Endometrial microvascular endothelial cells (primary cell): Measurements from ENCODE around the gene ARHGEF12. TPM values are rescaled to one million over a fixed set of nuclear protein-coding genes. Genes with fewer than 3 reads are reported as not detected.

Experiments used
- in situ Hi-C: cut with HindIII; loops from 2 replicates; pipeline ENCODE4 v1.10.0; 2017; ENCODE audit warnings: low sequenced_read_pairs, low pct_unique_long_range_greater_than_20kb; ENCODE audit errors: inconsistent ontology term
- total RNA-seq: library from RNA; depleted of rRNA; stranded (reverse); fragments of >200 nt; gene quantifications from one replicate; pipeline ENCODE4 v1.2.3, GENCODE V29; 2015; ENCODE audit errors: inconsistent ontology term

The ARHGEF12 gene
- total RNA-seq, 1 donor from 2014 or later, result 60.8 TPM

- in situ Hi-C loops, result no loop called here
Observed at GRCh38 chr11:120310870-120311269, 25.3 kb upstream of the ARHGEF12 start.

DNA sequence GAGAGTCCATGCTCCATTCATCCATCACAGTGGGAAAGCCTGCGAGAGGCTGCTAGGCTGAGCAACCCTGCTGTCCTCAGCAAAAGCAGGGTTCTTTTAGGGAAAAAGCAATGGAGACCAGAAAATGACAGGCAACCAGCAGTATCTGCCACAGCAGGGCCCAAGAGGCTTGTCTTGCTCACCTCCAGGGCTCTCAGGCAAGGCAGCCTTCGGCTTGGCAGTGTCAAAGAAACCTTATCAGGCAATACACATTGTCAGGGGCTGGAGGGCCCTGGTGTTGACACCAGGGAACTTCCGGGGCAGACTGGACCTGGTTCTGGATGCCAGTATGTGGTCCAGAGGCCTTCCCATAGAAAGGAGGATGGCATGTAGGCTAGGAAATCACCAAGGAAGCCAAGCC lies 21.4 kb upstream of the ARHGEF12 start:
- in situ Hi-C loops, result no loop called here

DNA sequence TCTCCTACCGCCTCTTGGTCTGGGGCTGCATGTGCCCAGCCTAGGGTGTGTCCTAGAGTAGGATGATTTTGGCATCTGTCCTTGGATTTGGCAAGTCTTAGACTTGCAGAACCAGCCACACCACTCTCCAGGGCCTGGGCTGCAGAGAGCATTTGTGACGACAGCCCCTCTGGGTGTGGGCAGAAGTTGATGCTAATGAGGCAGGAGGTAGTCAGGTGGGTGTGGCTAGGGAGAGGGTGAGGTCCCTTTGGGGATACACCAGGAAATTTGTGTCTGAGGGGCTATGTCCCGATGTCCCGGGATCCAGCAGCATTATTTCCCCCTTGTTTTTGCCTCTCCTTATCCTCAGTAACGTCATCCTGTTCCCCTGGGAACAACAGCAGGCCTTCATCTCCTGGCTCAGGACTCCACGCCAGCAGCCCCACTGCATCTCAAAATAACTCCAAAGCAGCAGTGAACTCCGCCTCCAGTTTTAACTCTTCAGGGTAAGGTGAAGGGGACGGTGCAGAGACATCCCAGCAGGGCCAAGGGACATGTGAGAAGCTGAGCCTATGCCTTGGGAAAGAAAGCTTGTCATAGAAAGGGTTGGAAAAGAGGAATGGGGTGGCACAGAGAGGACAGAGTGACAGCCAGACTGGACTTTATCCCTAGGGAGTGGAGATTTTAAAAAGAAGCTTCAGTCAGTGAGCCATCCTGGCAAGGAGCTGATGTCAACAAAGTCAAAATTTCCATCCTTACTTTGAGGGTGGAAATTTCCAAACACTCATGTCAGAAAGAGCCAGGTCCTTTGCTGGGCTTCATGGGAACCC lies 19.1 kb upstream of the ARHGEF12 start:
- in situ Hi-C loops, result no loop called here

GRCh38 chr11:120317689-120318480 lies 18.3 kb upstream of the ARHGEF12 start:
- in situ Hi-C loops, result no loop called here

GRCh38 chr11:120318906-120319305 lies 17.3 kb upstream of the ARHGEF12 start:
- in situ Hi-C loops, result no loop called here

DNA sequence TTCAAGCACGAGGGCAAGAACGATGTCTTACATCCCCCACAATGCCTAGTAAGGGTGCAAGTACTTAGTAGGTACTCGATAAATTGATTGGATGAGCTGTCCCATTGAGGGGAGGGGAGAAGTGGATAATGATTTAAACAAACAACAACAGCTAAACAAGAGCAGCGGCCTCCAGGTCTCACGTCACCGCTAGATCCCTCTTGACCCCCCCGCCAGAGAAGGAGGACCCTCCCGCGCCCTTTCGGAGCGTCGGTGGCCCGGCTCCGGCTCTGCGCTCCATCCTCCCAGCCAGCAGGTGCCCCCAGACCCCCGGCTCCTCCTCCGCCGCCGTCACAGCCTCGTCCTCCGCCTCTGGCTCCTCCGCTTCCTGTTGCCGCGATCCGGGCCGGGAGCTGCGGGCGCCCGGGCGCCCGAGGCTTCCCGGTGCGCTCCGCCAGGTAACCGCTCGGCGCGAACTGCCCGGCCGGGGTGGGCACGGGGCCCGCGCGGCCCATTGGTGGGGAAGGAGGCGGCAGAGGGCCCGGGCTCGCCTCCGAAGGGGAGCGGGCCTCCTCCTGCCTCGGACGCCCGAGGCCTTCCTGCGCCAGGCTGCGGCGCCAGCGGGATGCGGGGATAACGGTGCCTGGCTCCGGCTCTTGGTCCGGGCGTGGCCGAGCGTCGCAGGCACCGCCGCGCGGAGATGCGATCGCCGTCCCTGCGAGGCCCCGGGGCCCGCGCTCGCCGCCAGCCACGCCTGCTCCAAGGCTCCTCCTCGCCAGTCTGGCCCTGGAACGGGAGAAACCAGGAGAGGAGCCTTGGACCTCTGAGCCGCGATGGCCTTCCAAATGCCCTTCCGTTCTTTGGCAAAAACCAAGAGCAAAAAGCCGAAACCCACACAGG lies 11.0 kb upstream of the ARHGEF12 start, which contains the start of gene TLCD5:
TSS of gene TLCD5 (plus strand) at position 368 of the 879 bp plus-strand sequence. CDS start 2,143 bp downstream, outside the sequence.
- in situ Hi-C loops, result loop anchor here (25.0 kb wide), 1 partner anchor 162 kb away; no protein-coding TSS in a partner anchor

DNA sequence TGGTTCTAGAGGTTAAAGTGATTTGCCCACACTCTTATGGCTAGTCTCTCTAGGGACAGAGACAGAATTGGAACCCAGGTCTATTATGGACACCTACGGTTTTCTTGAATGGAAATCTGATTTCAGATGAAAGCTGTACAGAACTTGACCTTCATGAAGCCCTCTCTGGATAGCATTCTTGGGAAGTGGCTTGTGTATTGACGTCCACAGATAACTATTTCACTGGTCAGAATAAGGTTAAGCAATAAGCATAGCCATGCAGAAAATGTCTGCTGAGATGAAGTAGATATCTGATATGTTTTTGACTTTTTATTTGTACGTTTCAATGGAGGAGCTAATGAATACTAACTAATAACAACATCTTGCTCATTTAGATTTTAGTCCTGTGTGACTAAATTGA lies 10.0 kb upstream of the ARHGEF12 start:
- in situ Hi-C loops, result loop anchor here (25.0 kb wide), 1 partner anchor 161 kb away; no protein-coding TSS in a partner anchor

GRCh38 chr11:120326845-120327281 lies 9.3 kb upstream of the ARHGEF12 start:
- in situ Hi-C loops, result loop anchor here (25.0 kb wide), 1 partner anchor 160 kb away; no protein-coding TSS in a partner anchor

- in situ Hi-C loops, result loop anchor here (25.0 kb wide), 1 partner anchor 160 kb away; no protein-coding TSS in a partner anchor
Observed at GRCh38 chr11:120327311-120327710, 8.9 kb upstream of the ARHGEF12 start.

DNA sequence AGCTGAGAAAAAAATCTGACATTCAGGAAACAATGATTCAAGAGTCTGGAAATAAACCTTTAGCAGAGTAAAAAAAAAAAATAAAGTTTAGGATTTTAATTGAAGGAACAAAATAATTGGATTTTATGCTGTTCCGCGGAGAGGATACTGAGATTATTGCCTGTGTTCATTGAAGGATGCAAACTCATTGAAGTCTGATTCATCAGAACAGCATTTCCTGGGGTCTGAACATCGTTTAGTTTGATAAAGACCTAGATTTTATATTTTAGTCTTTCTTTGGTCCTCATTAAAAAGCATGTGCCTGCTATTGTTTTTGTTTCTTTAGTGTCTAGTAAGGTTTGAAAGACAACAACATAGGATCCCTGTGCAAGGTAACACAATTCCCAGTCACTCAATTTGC lies 6.7 kb upstream of the ARHGEF12 start:
- in situ Hi-C loops, result loop anchor here (25.0 kb wide), 1 partner anchor 158 kb away; no protein-coding TSS in a partner anchor

GRCh38 chr11:120330045-120330444 lies 6.2 kb upstream of the ARHGEF12 start:
- in situ Hi-C loops, result loop anchor here (25.0 kb wide), 1 partner anchor 157 kb away; no protein-coding TSS in a partner anchor

DNA sequence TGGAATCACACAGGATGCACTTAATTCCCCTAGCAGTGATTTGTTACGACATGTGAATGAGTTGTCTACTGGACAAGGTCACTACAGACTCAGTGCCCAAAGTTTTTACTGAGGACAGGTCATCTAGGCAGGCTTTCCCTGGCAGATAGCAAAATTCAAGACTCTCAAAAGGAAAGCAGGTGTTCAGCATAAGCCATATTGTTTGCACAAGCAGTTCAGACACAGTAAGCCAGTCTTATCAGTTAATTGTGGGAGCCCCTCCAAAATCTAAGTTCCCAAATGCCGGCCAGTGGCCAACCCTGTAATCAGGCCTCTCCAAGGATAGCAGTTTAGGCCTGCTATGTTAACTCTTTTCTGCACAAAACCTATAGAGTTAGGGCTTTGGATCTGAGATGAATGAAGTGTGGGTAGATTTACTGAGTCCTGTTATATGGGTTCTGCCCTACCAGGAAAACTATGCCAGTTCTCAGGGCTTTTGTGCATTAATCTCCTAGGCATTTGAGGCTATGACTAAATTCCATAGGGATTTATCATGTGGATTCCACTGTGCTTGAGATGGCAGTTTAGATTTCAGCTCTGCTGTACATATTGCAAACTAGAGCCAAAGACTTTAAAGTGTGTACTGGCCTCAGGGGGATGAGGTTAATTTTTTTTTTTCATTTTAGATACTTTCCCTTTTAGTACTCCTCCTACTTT lies 4.8 kb upstream of the ARHGEF12 start:
- in situ Hi-C loops, result loop anchor here (25.0 kb wide), 1 partner anchor 156 kb away; no protein-coding TSS in a partner anchor

DNA sequence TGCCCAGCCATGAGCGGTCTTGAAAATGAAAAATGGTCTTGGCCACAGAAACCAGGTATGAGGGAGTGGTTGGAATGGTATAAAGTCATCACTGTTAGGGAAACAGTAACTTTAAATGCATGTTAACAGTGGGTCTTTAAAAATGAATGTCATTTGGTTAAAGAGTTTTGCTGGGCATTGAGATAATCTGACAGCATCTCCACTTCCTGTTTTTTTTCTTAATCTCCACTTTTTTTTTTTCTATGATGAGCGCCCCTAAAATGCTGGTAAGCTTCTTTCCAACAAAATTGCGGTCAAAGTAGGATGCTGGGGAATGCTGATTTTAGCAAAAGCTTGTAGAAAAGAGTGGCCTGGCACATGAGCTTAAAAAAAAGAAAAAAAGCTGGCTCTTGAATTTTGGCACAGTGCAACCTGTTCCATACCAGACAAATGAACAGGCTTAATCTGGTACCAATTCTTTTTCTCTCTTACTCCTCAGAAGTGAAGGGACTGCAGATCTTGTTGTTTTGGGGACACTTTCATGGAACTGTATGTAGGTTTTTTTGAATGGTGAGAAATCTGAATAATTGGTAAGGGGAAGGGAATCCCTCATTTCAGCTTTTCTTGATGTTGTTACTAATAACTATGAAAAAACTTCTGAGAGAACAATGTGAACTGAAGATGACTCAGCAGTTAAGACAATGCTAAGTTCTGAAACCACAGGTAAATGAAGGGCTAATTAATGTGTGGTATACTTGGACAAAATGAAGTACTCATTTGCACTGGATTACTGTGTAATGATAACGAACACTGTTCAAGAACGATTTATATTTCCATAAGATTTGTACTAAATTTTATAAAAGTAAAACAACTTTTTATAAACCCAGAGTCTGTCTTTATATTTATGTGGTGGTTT lies 3.1 kb upstream of the ARHGEF12 start:
- in situ Hi-C loops, result loop anchor here (25.0 kb wide), 1 partner anchor 154 kb away; no protein-coding TSS in a partner anchor

DNA sequence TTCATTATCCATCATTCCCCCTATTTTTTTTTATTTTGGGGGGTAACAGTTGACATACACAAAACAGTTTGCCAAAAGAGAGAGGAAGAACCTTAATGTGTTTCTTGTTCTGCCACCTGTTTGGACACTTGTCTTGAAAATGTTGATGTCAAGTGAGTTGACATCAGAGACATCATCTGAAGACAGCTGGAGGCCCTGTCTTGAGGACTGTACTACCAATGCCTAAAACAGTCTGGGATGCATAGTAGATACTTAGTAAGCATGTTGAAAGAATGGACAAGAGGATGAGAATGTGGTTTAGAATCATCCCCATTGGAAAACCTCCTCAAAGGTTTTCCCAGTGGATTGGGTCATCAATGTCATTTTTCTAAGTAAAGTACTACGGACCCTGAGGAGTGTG lies 2.4 kb upstream of the ARHGEF12 start:
- in situ Hi-C loops, result loop anchor here (25.0 kb wide), 1 partner anchor 154 kb away; no protein-coding TSS in a partner anchor

GRCh38 chr11:120334332-120334731 lies 1.9 kb upstream of the ARHGEF12 start:
- in situ Hi-C loops, result loop anchor here (25.0 kb wide), 1 partner anchor 153 kb away; no protein-coding TSS in a partner anchor

GRCh38 chr11:120334894-120335462 lies 1.2 kb upstream of the ARHGEF12 start:
- in situ Hi-C loops, result loop anchor here (25.0 kb wide), 1 partner anchor 152 kb away; no protein-coding TSS in a partner anchor
